HCT116 (cell line): ENCODE results near the gene ARID5B. TPM values are rescaled to one million over a fixed set of nuclear protein-coding genes. Genes with fewer than 3 reads are reported as not detected.

Source experiments
- ATAC-seq: fragments of 200-7000 bp; cut with Tn5 transposase; 2 replicates; pipeline ENCODE4 v1.9.1; 2020; ENCODE audit warnings: mild to moderate bottlenecking, moderate library complexity
- BruUV-seq: library from RNA; stranded (reverse); fragments of 400-500 nt; replicated peaks from 2 replicates; lab custom pipeline; 2021; lab: Mats Ljungman, UMichigan
- CTCF ChIA-PET: fragments of 300-600 bp; sonication (Branson Sonifier 250); formaldehyde crosslinking; loops from one replicate; lab custom pipeline; 2021; ENCODE audit warnings: antibody characterized with exemption; lab: Charles Lee
- POLR2A ChIA-PET: fragments of 300-600, 350-600 bp; sonication (Branson Sonifier 250); formaldehyde crosslinking; loops from one replicate; lab custom pipeline; 2021; ENCODE audit warnings: antibody characterized with exemption; lab: Charles Lee
- RAD21 ChIA-PET, 2 experiments: fragments of 300-600 bp; sonication (Branson Sonifier 250); formaldehyde crosslinking; loops; one replicate each; lab custom pipeline; 2023; ENCODE audit warnings: low total read pairs in 2 of 2; ENCODE audit not compliant: uncharacterized antibody in 2 of 2, unreplicated experiment in 2 of 2, low non-redundant PET in 1 of 2; lab: Charles Lee
- DNase-seq: peaks from one replicate; pipeline ENCODE4 v3.0.0-alpha.2; 2010; ENCODE audit warnings: low read depth, low spot score
- H2AFZ ChIP-seq: fragments of 200-600 bp; shearing (Covaris generic), sonication (generic); 2 replicates; pipeline ENCODE4 v1.6.1; 2017; ENCODE audit warnings: low read depth, mixed run types, mixed read lengths, antibody characterized with exemption, low read length; ENCODE audit not compliant: poor library complexity, severe bottlenecking
- H3K27ac ChIP-seq: 2 replicates; pipeline ENCODE4 v1.5.1; 2012; ENCODE audit warnings: low read depth, low read length
- H3K27me3 ChIP-seq: fragments of 200-600 bp; sonication (generic); 2 replicates; pipeline ENCODE4 v1.6.1; 2016; ENCODE audit warnings: mixed run types, low read length, mixed read lengths; ENCODE audit not compliant: insufficient read depth
- H3K36me3 ChIP-seq, 2 experiments: fragments of 200-500 bp in 1 of 2; fragments of 200-600 bp in 1 of 2; sonication (Bioruptor generic) in 1 of 2; sonication (generic) in 1 of 2; 2 replicates each; pipeline versions ENCODE4 v1.5.1 to v1.6.1; 2014 to 2016; ENCODE audit warnings: low read length in 2 of 2, inconsistent platforms in 1 of 2, mixed read lengths in 1 of 2, mixed run types in 1 of 2; ENCODE audit not compliant: insufficient read depth in 2 of 2, control insufficient read depth in 1 of 2
- H3K4me1 ChIP-seq, 2 experiments: fragments of 200-600 bp in 1 of 2; sonication (generic) in 1 of 2; 2 replicates each; pipeline versions ENCODE4 v1.5.1 to v1.6.1; 2012 to 2017; ENCODE audit warnings: low read length in 2 of 2, inconsistent platforms in 1 of 2, mild to moderate bottlenecking in 1 of 2, mixed read lengths in 1 of 2, mixed run types in 1 of 2, moderate library complexity in 1 of 2; ENCODE audit not compliant: insufficient read depth in 2 of 2, control insufficient read depth in 1 of 2
- H3K4me2 ChIP-seq: fragments of 200-600 bp; sonication (generic); 2 replicates; pipeline ENCODE4 v1.6.1; 2017; ENCODE audit warnings: mixed run types, low read length, mixed read lengths
- H3K4me3 ChIP-seq, 2 experiments: fragments of 200-600 bp in 1 of 2; sonication (generic) in 1 of 2; replicated peaks in 1 of 2; 2 replicates each; pipeline ENCODE4 v1.5.1; 2011 to 2016; ENCODE audit warnings: low read length in 2 of 2, control low read depth in 1 of 2, low read depth in 1 of 2, mild to moderate bottlenecking in 1 of 2, mixed read lengths in 1 of 2, mixed run types in 1 of 2
- H3K79me2 ChIP-seq: fragments of 200-600 bp; sonication (generic); 2 replicates; pipeline ENCODE4 v1.6.1; 2017; ENCODE audit warnings: mild to moderate bottlenecking, mixed run types, low read length, moderate library complexity, mixed read lengths; ENCODE audit not compliant: insufficient read depth
- H3K9ac ChIP-seq: fragments of 200-600 bp; sonication (generic); 2 replicates; pipeline ENCODE4 v1.6.1; 2016; ENCODE audit warnings: low read length, mixed read lengths
- H3K9me2 ChIP-seq: fragments of 200-600 bp; sonication (generic), shearing (Covaris generic); 2 replicates; pipeline ENCODE4 v1.6.1; 2017; ENCODE audit warnings: mixed run types, mild to moderate bottlenecking, moderate library complexity; ENCODE audit not compliant: insufficient read depth
- H3K9me3 ChIP-seq, 2 experiments: fragments of 200-500 bp in 1 of 2; fragments of 200-600 bp in 1 of 2; sonication (Bioruptor generic) in 1 of 2; sonication (generic) in 1 of 2; 2 replicates each; pipeline ENCODE4 v1.6.1; 2014 to 2017; ENCODE audit warnings: low read length in 2 of 2, mixed read lengths in 2 of 2, inconsistent platforms in 1 of 2, low read depth in 1 of 2, mild to moderate bottlenecking in 1 of 2, mixed run types in 1 of 2, moderate library complexity in 1 of 2; ENCODE audit not compliant: control insufficient read depth in 1 of 2, insufficient read depth in 1 of 2
- H4K20me1 ChIP-seq: fragments of 200-600 bp; sonication (generic), shearing (Covaris generic); 2 replicates; pipeline ENCODE4 v1.6.1; 2017; ENCODE audit warnings: mixed run types, mild to moderate bottlenecking, moderate library complexity; ENCODE audit not compliant: insufficient read depth
- ELF1 ChIP-seq: IDR thresholded peaks from 2 replicates; pipeline ENCODE4 v1.6.1; 2012; ENCODE audit warnings: low read depth, borderline replicate concordance
- EZH2 ChIP-seq: fragments of 200-600 bp; sonication (generic); IDR thresholded peaks from 2 replicates; pipeline ENCODE4 v1.6.1; 2017; ENCODE audit warnings: antibody characterized with exemption, mixed run types
- EZH2phosphoT487 ChIP-seq: fragments of 200-600 bp; IDR thresholded peaks from 2 replicates; pipeline ENCODE4 v1.6.1; 2018; ENCODE audit warnings: antibody characterized with exemption, borderline replicate concordance
- JUND ChIP-seq: IDR thresholded peaks from 2 replicates; pipeline ENCODE4 v1.6.1; 2012
- POLR2A ChIP-seq: IDR thresholded peaks from 2 replicates; pipeline ENCODE4 v1.7.0; 2011; ENCODE audit warnings: borderline replicate concordance; ENCODE audit not compliant: insufficient read depth, insufficient read length; ENCODE audit errors: extremely low read depth
- RAD21 ChIP-seq: IDR thresholded peaks from 2 replicates; pipeline ENCODE4 v1.6.1; 2012; ENCODE audit warnings: low read depth, mild to moderate bottlenecking
- SP1 ChIP-seq: IDR thresholded peaks from 2 replicates; pipeline ENCODE4 v1.6.1; 2012; ENCODE audit warnings: low read depth
- SRF ChIP-seq: IDR thresholded peaks from 2 replicates; pipeline ENCODE4 v1.6.1; 2012; ENCODE audit warnings: low read depth
- TCF7L2 ChIP-seq: IDR thresholded peaks from 2 replicates; pipeline ENCODE4 v1.7.0; 2011; ENCODE audit warnings: borderline replicate concordance, inconsistent platforms; ENCODE audit not compliant: insufficient read depth, insufficient read length; ENCODE audit errors: extremely low read depth
- YY1 ChIP-seq: IDR thresholded peaks from 2 replicates; pipeline ENCODE4 v1.6.1; 2011; ENCODE audit warnings: low read length, low read depth, moderate library complexity, mild to moderate bottlenecking; ENCODE audit not compliant: insufficient replicate concordance; ENCODE audit errors: extremely low read depth
- ZFX ChIP-seq: fragments of 450-650 bp; IDR thresholded peaks from 2 replicates; pipeline ENCODE4 v1.6.1; 2017
- ZNF274 ChIP-seq: fragments of 200-500 bp; sonication (Bioruptor generic); IDR thresholded peaks from 2 replicates; pipeline ENCODE4 v1.6.1; 2014; ENCODE audit warnings: mild to moderate bottlenecking, low read depth, low read length, inconsistent platforms
- intact Hi-C: fragments of 100-400 bp; cut with micrococcal nuclease; formaldehyde crosslinking; loops from 2 replicates; pipeline ENCODE4 v1.10.0; 2022
- total RNA-seq: library from RNA; stranded (reverse); gene quantifications from one replicate; pipeline ENCODE4 v1.2.1, GENCODE V29; 2021; ENCODE audit not compliant: unreplicated experiment
- TF ChIP-seq, protein P1 (sequence below): IDR thresholded peaks from 2 replicates; pipeline ENCODE4 v1.6.1; 2012; ENCODE audit warnings: low read depth
- TF ChIP-seq, protein P2 (sequence below): IDR thresholded peaks from 2 replicates; pipeline ENCODE4 v1.6.1; 2012
- TF ChIP-seq, protein P3 (sequence below): IDR thresholded peaks from 2 replicates; pipeline ENCODE4 v1.6.1; 2011; ENCODE audit warnings: mild to moderate bottlenecking, low read length, moderate library complexity; ENCODE audit not compliant: insufficient replicate concordance; ENCODE audit errors: extremely low read depth
- TF ChIP-seq, protein P4 (sequence below): IDR thresholded peaks from 2 replicates; pipeline ENCODE4 v1.6.1; 2012

The ARID5B gene
- total RNA-seq, 1 experiment from 2014 or later, result 4.7 TPM

DNA sequence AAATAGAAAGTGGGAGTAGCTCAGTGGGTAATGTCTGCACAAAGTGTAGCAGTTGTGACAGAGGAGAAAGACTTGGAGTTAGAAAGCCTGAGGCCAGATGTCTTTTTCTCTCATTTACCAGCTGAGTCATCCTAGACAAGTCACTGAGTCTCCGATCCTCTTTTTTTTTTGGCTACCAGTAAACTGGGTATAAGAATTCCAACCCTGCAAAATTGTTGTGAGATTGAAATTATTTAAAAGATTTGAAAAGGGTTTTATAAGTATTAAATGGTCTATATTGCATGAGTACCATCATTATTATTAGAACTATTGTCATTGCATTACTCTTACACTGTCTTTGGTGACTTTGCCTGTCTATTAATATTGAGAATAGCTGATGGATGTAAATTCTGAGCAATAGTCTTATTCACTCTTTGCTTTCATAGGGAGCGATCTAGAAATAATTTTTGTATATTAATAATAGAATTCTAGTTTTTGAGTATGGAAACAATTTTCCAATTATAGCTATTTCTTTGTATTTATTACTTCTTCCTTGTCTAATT is 74.0 kb downstream of the ARID5B start:
- H3K9me2 ChIP-seq, result no peaks in the 10 kb centered on the region
- ATAC-seq (no peak), DNase-seq (no peak)
- H4K20me1 ChIP-seq, result no peaks in the 10 kb centered on the region
- no peak overlapping the region for H2AFZ ChIP-seq
- peaks cover 2 to 11% of the 10 kb centered on the region in 2 experiments; a peak in 3 of 4 replicates for H3K4me1 ChIP-seq
- no peak overlapping the region for H3K4me2 ChIP-seq
- no peak overlapping the region for H3K27ac ChIP-seq
- TF ChIP-seq POLR2A (no peak), RAD21 (no peak), TCF7L2 (no peak), JUND (no peak), YY1 (no peak), SRF (no peak), EZH2 (no peak), ELF1 (no peak), EZH2phosphoT487 (no peak), ZNF274 (no peak), ZFX (no peak), SP1 (no peak)
- TF ChIP-seq, protein P1, sequence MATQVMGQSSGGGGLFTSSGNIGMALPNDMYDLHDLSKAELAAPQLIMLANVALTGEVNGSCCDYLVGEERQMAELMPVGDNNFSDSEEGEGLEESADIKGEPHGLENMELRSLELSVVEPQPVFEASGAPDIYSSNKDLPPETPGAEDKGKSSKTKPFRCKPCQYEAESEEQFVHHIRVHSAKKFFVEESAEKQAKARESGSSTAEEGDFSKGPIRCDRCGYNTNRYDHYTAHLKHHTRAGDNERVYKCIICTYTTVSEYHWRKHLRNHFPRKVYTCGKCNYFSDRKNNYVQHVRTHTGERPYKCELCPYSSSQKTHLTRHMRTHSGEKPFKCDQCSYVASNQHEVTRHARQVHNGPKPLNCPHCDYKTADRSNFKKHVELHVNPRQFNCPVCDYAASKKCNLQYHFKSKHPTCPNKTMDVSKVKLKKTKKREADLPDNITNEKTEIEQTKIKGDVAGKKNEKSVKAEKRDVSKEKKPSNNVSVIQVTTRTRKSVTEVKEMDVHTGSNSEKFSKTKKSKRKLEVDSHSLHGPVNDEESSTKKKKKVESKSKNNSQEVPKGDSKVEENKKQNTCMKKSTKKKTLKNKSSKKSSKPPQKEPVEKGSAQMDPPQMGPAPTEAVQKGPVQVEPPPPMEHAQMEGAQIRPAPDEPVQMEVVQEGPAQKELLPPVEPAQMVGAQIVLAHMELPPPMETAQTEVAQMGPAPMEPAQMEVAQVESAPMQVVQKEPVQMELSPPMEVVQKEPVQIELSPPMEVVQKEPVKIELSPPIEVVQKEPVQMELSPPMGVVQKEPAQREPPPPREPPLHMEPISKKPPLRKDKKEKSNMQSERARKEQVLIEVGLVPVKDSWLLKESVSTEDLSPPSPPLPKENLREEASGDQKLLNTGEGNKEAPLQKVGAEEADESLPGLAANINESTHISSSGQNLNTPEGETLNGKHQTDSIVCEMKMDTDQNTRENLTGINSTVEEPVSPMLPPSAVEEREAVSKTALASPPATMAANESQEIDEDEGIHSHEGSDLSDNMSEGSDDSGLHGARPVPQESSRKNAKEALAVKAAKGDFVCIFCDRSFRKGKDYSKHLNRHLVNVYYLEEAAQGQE, result no peak
- TF ChIP-seq, protein P2, sequence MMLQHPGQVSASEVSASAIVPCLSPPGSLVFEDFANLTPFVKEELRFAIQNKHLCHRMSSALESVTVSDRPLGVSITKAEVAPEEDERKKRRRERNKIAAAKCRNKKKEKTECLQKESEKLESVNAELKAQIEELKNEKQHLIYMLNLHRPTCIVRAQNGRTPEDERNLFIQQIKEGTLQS, result no peak
- TF ChIP-seq, protein P3, sequence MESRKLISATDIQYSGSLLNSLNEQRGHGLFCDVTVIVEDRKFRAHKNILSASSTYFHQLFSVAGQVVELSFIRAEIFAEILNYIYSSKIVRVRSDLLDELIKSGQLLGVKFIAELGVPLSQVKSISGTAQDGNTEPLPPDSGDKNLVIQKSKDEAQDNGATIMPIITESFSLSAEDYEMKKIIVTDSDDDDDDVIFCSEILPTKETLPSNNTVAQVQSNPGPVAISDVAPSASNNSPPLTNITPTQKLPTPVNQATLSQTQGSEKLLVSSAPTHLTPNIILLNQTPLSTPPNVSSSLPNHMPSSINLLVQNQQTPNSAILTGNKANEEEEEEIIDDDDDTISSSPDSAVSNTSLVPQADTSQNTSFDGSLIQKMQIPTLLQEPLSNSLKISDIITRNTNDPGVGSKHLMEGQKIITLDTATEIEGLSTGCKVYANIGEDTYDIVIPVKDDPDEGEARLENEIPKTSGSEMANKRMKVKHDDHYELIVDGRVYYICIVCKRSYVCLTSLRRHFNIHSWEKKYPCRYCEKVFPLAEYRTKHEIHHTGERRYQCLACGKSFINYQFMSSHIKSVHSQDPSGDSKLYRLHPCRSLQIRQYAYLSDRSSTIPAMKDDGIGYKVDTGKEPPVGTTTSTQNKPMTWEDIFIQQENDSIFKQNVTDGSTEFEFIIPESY, result no peak
- TF ChIP-seq, protein P4, sequence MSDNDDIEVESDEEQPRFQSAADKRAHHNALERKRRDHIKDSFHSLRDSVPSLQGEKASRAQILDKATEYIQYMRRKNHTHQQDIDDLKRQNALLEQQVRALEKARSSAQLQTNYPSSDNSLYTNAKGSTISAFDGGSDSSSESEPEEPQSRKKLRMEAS, result no peak
- no peaks in the 10 kb centered on the region for H3K9me3 ChIP-seq
- no peaks in the 10 kb centered on the region for H3K79me2 ChIP-seq
- H3K9ac ChIP-seq, result no peak overlapping the region
- RAD21 ChIA-PET, result no interaction called here
- POLR2A ChIA-PET, result no interaction called here
- CTCF ChIA-PET, result no interaction called here
- no peak overlapping the region for H3K4me3 ChIP-seq
- BruUV-seq, result no TSS peak
- intact Hi-C loops, result no loop called here
- H3K27me3 ChIP-seq, result no peaks in the 10 kb centered on the region
- no peaks in the 10 kb centered on the region for H3K36me3 ChIP-seq
